ENCODE data around the gene CCNI2. TPM values are rescaled to one million over a fixed set of nuclear protein-coding genes. Genes with fewer than 3 reads are reported as not detected.
A peak's percentile ranks its signal among the peaks of the same experiment; 100 is the strongest.

Gene CCNI2
- total and polyA plus RNA-seq, 10 of the 15 experiments (the other 5 are each of a cell fraction or from before 2014, with no cell fraction given): 1.8 to 8.0 (median 3.2) TPM

- BruUV-seq (replicated peaks): no TSS peak
- ATAC-seq: no peak
- intact Hi-C loops (cut with micrococcal nuclease; ENCODE audit: unreplicated experiment): no loop called here
- no peaks in the 10 kb centered on the region for H3K36me3 ChIP-seq (ENCODE audit: control insufficient read depth in 2 of 2, insufficient read depth in 2 of 2, low read length in 1 of 2)
- SMC1A ChIA-PET (ENCODE audit: uncharacterized antibody, unreplicated experiment): interaction anchor here (0.5 to 1.8 kb wide), 5 partner anchors 9 to 142 kb away, joined by 3 to 5 read pairs (median 3); no protein-coding TSS in a partner anchor
- no peak overlapping the region for H3K27ac ChIP-seq (ENCODE audit: control insufficient read depth, insufficient read depth)
- H3K79me2 ChIP-seq (ENCODE audit: control insufficient read depth, insufficient read depth, low read length): peaks cover 2% of the 10 kb centered on the region; the same call in 1 of the 2 replicates
- H3K4me3 ChIP-seq: no peak overlapping the region
- no peaks in the 10 kb centered on the region for H4K20me1 ChIP-seq (ENCODE audit: control insufficient read depth, insufficient read depth)
- H3K4me1 ChIP-seq (ENCODE audit: control insufficient read depth, insufficient read depth, low read length): no peaks in the 10 kb centered on the region
- in situ Hi-C loops (cut with MboI): no loop called here
- POLR2A ChIA-PET: interaction anchor here (0.7 to 2.6 kb wide), 5 partner anchors 13 to 69 kb away, joined by 3 to 11 read pairs (median 4); no protein-coding TSS in a partner anchor
- no peak overlapping the region for H2AFZ ChIP-seq (ENCODE audit: control insufficient read depth, low read depth, low read length)
- FAIRE-seq: no peak
- WGBS (ENCODE audit: insufficient coverage, insufficient replicate concordance, low lambda C conversion rate, missing lambda C conversion rate): 98% methylated on average over 10 of the region's 10 CpGs
- H3K27me3 ChIP-seq (replicated peaks in 1 of 2; ENCODE audit: control insufficient read depth in 2 of 2, insufficient read depth in 2 of 2, low read length in 1 of 2): no peaks in the 10 kb centered on the region
- RAD21 ChIA-PET (ENCODE audit: unreplicated experiment): interaction anchor here (0.5 to 1.5 kb wide), 7 partner anchors 13 to 1653 kb away, joined by 3 to 7 read pairs (median 3); partner anchors contain the start of gene SOWAHA
- no peak for TF ChIP-seq ZNF24 (IDR thresholded peaks at IDR 0.05)
- TF ChIP-seq BCL11A (IDR thresholded peaks at IDR 0.05; ENCODE audit: low read depth, low read length): no peak
- TF ChIP-seq ZNF207 (IDR thresholded peaks at IDR 0.05; ENCODE audit: borderline replicate concordance): no peak
- TF ChIP-seq ZNF217 (IDR thresholded peaks at IDR 0.05): no peak
- TF ChIP-seq POU2F2 (IDR thresholded peaks at IDR 0.05; ENCODE audit: borderline replicate concordance, low read depth, low read length): no peak
- TF ChIP-seq MLLT1 (IDR thresholded peaks at IDR 0.05): peak; percentile 93
- DNase-seq (ENCODE audit: low read depth, low spot score): no peak
- CTCF ChIA-PET: interaction anchor here (0.9 to 1.8 kb wide), 6 partner anchors 12 to 90 kb away, joined by 3 to 6 read pairs (median 4); no protein-coding TSS in a partner anchor
- H3K4me2 ChIP-seq (ENCODE audit: control insufficient read depth, insufficient read depth): no peak overlapping the region
- H3K9ac ChIP-seq (ENCODE audit: control insufficient read depth, insufficient read depth, low read length): no peak overlapping the region
- H3K9me3 ChIP-seq (replicated peaks; ENCODE audit: control insufficient read depth, insufficient read depth, low read length): no peaks in the 10 kb centered on the region
Measured at GRCh38 chr5:132729896-132730295, 17.3 kb upstream of the CCNI2 start.
